HepG2 (cell line): ENCODE measurements around the gene NFKB2. TPM values are rescaled to one million over a fixed set of nuclear protein-coding genes. Genes with fewer than 3 reads are reported as not detected.
A peak's percentile ranks its signal among the peaks of the same experiment; 100 is the strongest.

Experiments used
- ATAC-seq: fragments of 200-7000 bp; cut with Tn5 transposase; 3 replicates; pipeline ENCODE4 v1.9.1; 2020; ENCODE audit warnings: mild to moderate bottlenecking, moderate library complexity
- BruUV-seq: library from RNA; stranded (reverse); fragments of 400-500 nt; replicated peaks from 2 replicates; lab custom pipeline; 2021; lab: Mats Ljungman, UMichigan
- CTCF ChIA-PET: fragments of 300-600 bp; formaldehyde crosslinking; extraction: SDS; loops from one replicate; lab custom pipeline; 2021; ENCODE audit warnings: low total read pairs, inconsistent platforms, low intra/inter-chr PET ratio; lab: Yijun Ruan, JAX
- POLR2A ChIA-PET: fragments of 350-600 bp; sonication (Branson Sonifier 250); formaldehyde crosslinking; loops from one replicate; lab custom pipeline; 2020; ENCODE audit warnings: antibody characterized with exemption, inconsistent platforms; lab: Yijun Ruan, JAX
- DNase-seq: peaks from one replicate; pipeline ENCODE4 v3.0.0-alpha.2; 2015; ENCODE audit warnings: low spot score
- FAIRE-seq: peaks from 3 replicates; lab custom pipeline; 2011; peaks lifted over from hg19 to GRCh38; lab: Jason Lieb, UNC
- H2AFZ ChIP-seq: one replicate; pipeline ENCODE4 v1.6.1; 2011; ENCODE audit warnings: low read length, inconsistent platforms
- H3K27ac ChIP-seq: fragments of 300-600 bp; 3 replicates; pipeline ENCODE4 v1.8.0; 2011; ENCODE audit warnings: mixed run types, mild to moderate bottlenecking, mixed read lengths, low read length, inconsistent platforms; ENCODE audit not compliant: insufficient read depth; ENCODE audit errors: extremely low read length
- H3K27me3 ChIP-seq, 2 experiments: fragments of 200-600 bp in 1 of 2; 2 replicates in 1 of 2; 3 replicates in 1 of 2; pipeline versions ENCODE4 v1.6.0 to v1.8.0; 2011; ENCODE audit warnings: low read length in 2 of 2, mild to moderate bottlenecking in 2 of 2, moderate library complexity in 2 of 2, inconsistent platforms in 1 of 2; ENCODE audit not compliant: insufficient read depth in 2 of 2, control insufficient read depth in 1 of 2
- H3K36me3 ChIP-seq, 2 experiments: fragments of 200-600 bp in 1 of 2; replicated peaks in 1 of 2; 2 replicates in 1 of 2; 3 replicates in 1 of 2; pipeline versions ENCODE4 v1.5.1 to v1.8.0; 2011; ENCODE audit warnings: low read length in 2 of 2, inconsistent platforms in 1 of 2; ENCODE audit not compliant: insufficient read depth in 2 of 2, control insufficient read depth in 1 of 2
- H3K4me1 ChIP-seq: 2 replicates; pipeline ENCODE4 v1.5.1; 2012; ENCODE audit warnings: low read length, inconsistent platforms; ENCODE audit not compliant: insufficient read depth
- H3K4me2 ChIP-seq: 2 replicates; pipeline ENCODE4 v1.6.0; 2011; ENCODE audit warnings: low read depth, low read length, inconsistent platforms
- H3K4me3 ChIP-seq, 3 experiments: fragments of 200-600 bp in 1 of 3; sonication (generic), shearing (Covaris generic) in 1 of 3; replicated peaks in 1 of 3; 2 replicates each; pipeline ENCODE4 v1.5.1; 2011 to 2016; ENCODE audit warnings: low read length in 3 of 3, inconsistent platforms in 2 of 3, low read depth in 2 of 3, mild to moderate bottlenecking in 2 of 3, control low read depth in 1 of 3, mixed read lengths in 1 of 3; ENCODE audit not compliant: insufficient read depth in 1 of 3
- H3K79me2 ChIP-seq: one replicate; pipeline ENCODE4 v1.6.1; 2011; ENCODE audit warnings: low read length, inconsistent platforms; ENCODE audit not compliant: insufficient read depth
- H3K9ac ChIP-seq: 2 replicates; pipeline ENCODE4 v1.6.0; 2011; ENCODE audit warnings: mild to moderate bottlenecking, low read depth, low read length, inconsistent platforms; ENCODE audit not compliant: insufficient read depth
- H3K9me3 ChIP-seq: 2 replicates; pipeline ENCODE4 v1.5.1; 2012; ENCODE audit warnings: mild to moderate bottlenecking, low read length
- H4K20me1 ChIP-seq: 2 replicates; pipeline ENCODE4 v1.6.0; 2011; ENCODE audit warnings: inconsistent platforms, mild to moderate bottlenecking, low read length, moderate library complexity; ENCODE audit not compliant: insufficient read depth
- FIP1L1 ChIP-seq: fragments of 200-400 bp; formaldehyde crosslinking; IDR thresholded peaks from 2 replicates; pipeline ENCODE4 v1.6.1; 2018; ENCODE audit warnings: low read depth, mild to moderate bottlenecking, low read length, moderate library complexity, borderline replicate concordance; ENCODE audit not compliant: insufficient read depth
- SETDB1 ChIP-seq: sonication (generic); formaldehyde crosslinking; IDR thresholded peaks from 2 replicates; pipeline ENCODE4 v1.5.1; 2020; ENCODE audit warnings: missing genetic modification reagents, mild to moderate bottlenecking, borderline replicate concordance
- ZNF407 ChIP-seq: sonication (generic); formaldehyde crosslinking; IDR thresholded peaks from one replicate; pipeline ENCODE4 v1.5.1; 2020; ENCODE audit warnings: mild to moderate bottlenecking, missing genetic modification reagents; ENCODE audit errors: not compliant biosample characterization
- ZNF629 ChIP-seq: sonication (generic); formaldehyde crosslinking; conservative IDR thresholded peaks from 2 replicates; pipeline ENCODE4 v1.5.0; 2020; ENCODE audit warnings: missing genetic modification reagents
- WGBS: methylation state at CpG from one replicate; pipeline ENCODE4 v1.1.6; 2017; ENCODE audit warnings: low lambda C conversion rate; 5-methylcytosine and 5-hydroxymethylcytosine counted together
- in situ Hi-C: cut with HindIII; loops from 2 replicates; pipeline ENCODE4 v1.10.0; 2017; ENCODE audit warnings: low pct_unique_long_range_greater_than_20kb; ENCODE audit not compliant: extremely low pct_ligation_motif_present
- intact Hi-C: fragments of 100-400 bp; cut with micrococcal nuclease; formaldehyde crosslinking; loops from one replicate; pipeline ENCODE4 v1.10.0; 2022; ENCODE audit not compliant: unreplicated experiment
- polyA plus RNA-seq, 8 experiments: library from polyadenylated mRNA; depleted of rRNA in 3 of 8; stranded (reverse) in 7 of 8; unstranded in 1 of 8; fragments of >200 nt; fragmentation: Illumina TruSeq in 4 of 8; extraction: Trizol in 4 of 8; gene quantifications; 2 replicates each; pipeline versions ENCODE4 v1.2.1 to v1.2.3, GENCODE V29; 2011 to 2016; ENCODE audit warnings: low read depth in 4 of 8, missing spikeins in 1 of 8, mixed read lengths in 1 of 8; ENCODE audit not compliant: insufficient read depth in 1 of 8
- total RNA-seq, 5 experiments: library from RNA; depleted of rRNA; stranded (reverse); fragments of >200 nt; fragmentation: Illumina TruSeq; extraction: Trizol; gene quantifications; 2 replicates each; pipeline ENCODE4 v1.2.3, GENCODE V29; 2016; ENCODE audit warnings: low read depth in 1 of 5
- TF ChIP-seq, protein P1 (sequence below): sonication (generic); formaldehyde crosslinking; IDR thresholded peaks from 2 replicates; pipeline ENCODE4 v1.9.0; 2021; ENCODE audit warnings: missing genetic modification reagents, borderline replicate concordance

The NFKB2 gene
- total and polyA plus RNA-seq, 2 of the 13 experiments (the other 11 are each of a cell fraction or from before 2014, with no cell fraction given): 7.7 to 12.5 TPM

- TF ChIP-seq ZNF407: no peak
- no peak for TF ChIP-seq ZNF629
Observed at GRCh38 chr10:102432162-102432950, 36.9 kb downstream of the NFKB2 start, which contains the start of gene CUEDC2 (continued).

- DNase-seq (no peak), FAIRE-seq (no peak), ATAC-seq (peak; percentile 3; the same call in 2 of the 3 replicates)
- no peaks in the 10 kb centered on the region for H3K9me3 ChIP-seq
- H3K9ac ChIP-seq: peak overlapping the region; percentile 68
- no peaks in the 10 kb centered on the region for H3K36me3 ChIP-seq
- in situ Hi-C loops (no loop called here), intact Hi-C loops (loop anchor here (2.0 kb wide), 1 partner anchor 15 kb away; no protein-coding TSS in a partner anchor)
- ChIA-PET CTCF (no interaction called here), POLR2A (interaction anchor here (0.9 to 6.8 kb wide), 5 partner anchors 12 to 195 kb away, joined by 3 to 135 read pairs (median 67); partner anchors contain the start of genes C10orf95 and FBXL15)
- H3K27ac ChIP-seq: peak overlapping the region; percentile 72
- peak overlapping the region; percentile 33 to 76 (median 75); a peak in 5 of 6 replicates for H3K4me3 ChIP-seq
- no peaks in the 10 kb centered on the region for H4K20me1 ChIP-seq
- no peaks in the 10 kb centered on the region; a peak in 1 of 5 replicates for H3K27me3 ChIP-seq
- H3K4me2 ChIP-seq: peak overlapping the region; percentile 97
- no TSS peak for BruUV-seq
- H2AFZ ChIP-seq: peak overlapping the region; percentile 1
- peaks cover 35% of the 10 kb centered on the region for H3K4me1 ChIP-seq
- WGBS: 0% methylated on average over 5 of the region's 5 CpGs
- H3K79me2 ChIP-seq: peaks cover 5% of the 10 kb centered on the region
- TF ChIP-seq, protein P1, sequence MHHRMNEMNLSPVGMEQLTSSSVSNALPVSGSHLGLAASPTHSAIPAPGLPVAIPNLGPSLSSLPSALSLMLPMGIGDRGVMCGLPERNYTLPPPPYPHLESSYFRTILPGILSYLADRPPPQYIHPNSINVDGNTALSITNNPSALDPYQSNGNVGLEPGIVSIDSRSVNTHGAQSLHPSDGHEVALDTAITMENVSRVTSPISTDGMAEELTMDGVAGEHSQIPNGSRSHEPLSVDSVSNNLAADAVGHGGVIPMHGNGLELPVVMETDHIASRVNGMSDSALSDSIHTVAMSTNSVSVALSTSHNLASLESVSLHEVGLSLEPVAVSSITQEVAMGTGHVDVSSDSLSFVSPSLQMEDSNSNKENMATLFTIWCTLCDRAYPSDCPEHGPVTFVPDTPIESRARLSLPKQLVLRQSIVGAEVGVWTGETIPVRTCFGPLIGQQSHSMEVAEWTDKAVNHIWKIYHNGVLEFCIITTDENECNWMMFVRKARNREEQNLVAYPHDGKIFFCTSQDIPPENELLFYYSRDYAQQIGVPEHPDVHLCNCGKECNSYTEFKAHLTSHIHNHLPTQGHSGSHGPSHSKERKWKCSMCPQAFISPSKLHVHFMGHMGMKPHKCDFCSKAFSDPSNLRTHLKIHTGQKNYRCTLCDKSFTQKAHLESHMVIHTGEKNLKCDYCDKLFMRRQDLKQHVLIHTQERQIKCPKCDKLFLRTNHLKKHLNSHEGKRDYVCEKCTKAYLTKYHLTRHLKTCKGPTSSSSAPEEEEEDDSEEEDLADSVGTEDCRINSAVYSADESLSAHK: no peak
- TF ChIP-seq FIP1L1 (no peak), SETDB1 (CRISPR knock-in tag) (no peak)
Observed at GRCh38 chr10:102433619-102434046, 38.1 kb downstream of the NFKB2 start.
